H9 (cell line): ENCODE results near the gene CTIF. TPM values are rescaled to one million over a fixed set of nuclear protein-coding genes. Genes with fewer than 3 reads are reported as not detected.

Experiments
- DNase-seq: peaks from one replicate; pipeline ENCODE4 v3.0.0-alpha.2; 2017
- H2AFZ ChIP-seq: one replicate; pipeline ENCODE4 v1.6.1; 2013; ENCODE audit warnings: mild to moderate bottlenecking, low read length, control low read depth, moderate library complexity
- H2AK5ac ChIP-seq: 2 replicates; pipeline ENCODE4 v1.6.1; 2013; ENCODE audit warnings: low read length, control low read depth, mixed read lengths; ENCODE audit not compliant: insufficient read length
- H2BK120ac ChIP-seq: one replicate; pipeline ENCODE4 v1.6.1; 2013; ENCODE audit warnings: low read depth, mild to moderate bottlenecking, low read length, control low read depth, inconsistent platforms; ENCODE audit not compliant: poor library complexity, severe bottlenecking
- H2BK12ac ChIP-seq: 2 replicates; pipeline ENCODE4 v1.6.1; 2013; ENCODE audit warnings: low read length, control low read depth, mixed read lengths, low read depth; ENCODE audit not compliant: insufficient read length
- H2BK15ac ChIP-seq: 2 replicates; pipeline ENCODE4 v1.6.1; 2013; ENCODE audit warnings: low read depth, low read length, control low read depth
- H2BK20ac ChIP-seq: one replicate; pipeline ENCODE4 v1.6.1; 2013; ENCODE audit warnings: low read depth, mild to moderate bottlenecking, low read length, control low read depth, inconsistent platforms; ENCODE audit not compliant: poor library complexity, severe bottlenecking
- H2BK5ac ChIP-seq: 2 replicates; pipeline ENCODE4 v1.6.1; 2013; ENCODE audit warnings: low read length, control low read depth, mixed read lengths; ENCODE audit not compliant: insufficient read length
- H3K14ac ChIP-seq: 2 replicates; pipeline ENCODE4 v1.6.1; 2013; ENCODE audit warnings: low read length, control low read depth; ENCODE audit not compliant: insufficient read depth
- H3K18ac ChIP-seq: 2 replicates; pipeline ENCODE4 v1.6.1; 2013; ENCODE audit warnings: low read depth, mild to moderate bottlenecking, mixed read lengths, low read length, control low read depth; ENCODE audit not compliant: insufficient read length
- H3K23ac ChIP-seq: 2 replicates; pipeline ENCODE4 v1.6.1; 2013; ENCODE audit warnings: low read length, control low read depth, mixed read lengths, low read depth; ENCODE audit not compliant: insufficient read length
- H3K23me2 ChIP-seq: 2 replicates; pipeline ENCODE4 v1.6.1; 2013; ENCODE audit warnings: low read depth, mild to moderate bottlenecking, mixed read lengths, low read length, control low read depth; ENCODE audit not compliant: insufficient read length, poor library complexity, severe bottlenecking
- H3K27ac ChIP-seq: 2 replicates; pipeline ENCODE4 v1.5.1; 2013; ENCODE audit warnings: low read length, control low read depth, mixed read lengths, low read depth; ENCODE audit not compliant: insufficient read length
- H3K27me3 ChIP-seq: 2 replicates; pipeline ENCODE4 v1.6.1; 2013; ENCODE audit warnings: low read length, control low read depth, inconsistent platforms; ENCODE audit not compliant: insufficient read depth
- H3K4ac ChIP-seq: 2 replicates; pipeline ENCODE4 v1.6.1; 2013; ENCODE audit warnings: low read depth, mild to moderate bottlenecking, control low read depth, inconsistent platforms, low read length, moderate library complexity
- H3K4me1 ChIP-seq: 2 replicates; pipeline ENCODE4 v1.6.1; 2013; ENCODE audit warnings: low read length, control low read depth, inconsistent platforms; ENCODE audit not compliant: insufficient read depth
- H3K4me2 ChIP-seq: 2 replicates; pipeline ENCODE4 v1.6.1; 2013; ENCODE audit warnings: low read length, control low read depth, mixed read lengths; ENCODE audit not compliant: insufficient read length, insufficient read depth
- H3K56ac ChIP-seq: 2 replicates; pipeline ENCODE4 v1.6.1; 2013; ENCODE audit warnings: low read depth, mild to moderate bottlenecking, mixed read lengths, low read length, control low read depth; ENCODE audit not compliant: insufficient read length
- H3K79me1 ChIP-seq: 2 replicates; pipeline ENCODE4 v1.6.1; 2013; ENCODE audit warnings: low read depth, mild to moderate bottlenecking, moderate library complexity, low read length, control low read depth, inconsistent platforms; ENCODE audit not compliant: insufficient read depth, poor library complexity, severe bottlenecking
- H3K79me2 ChIP-seq: 2 replicates; pipeline ENCODE4 v1.6.1; 2013; ENCODE audit warnings: low read length, control low read depth, inconsistent platforms; ENCODE audit not compliant: insufficient read depth
- H3K9ac ChIP-seq: 2 replicates; pipeline ENCODE4 v1.6.1; 2013; ENCODE audit warnings: low read length, control low read depth, mixed read lengths; ENCODE audit not compliant: insufficient read length; ENCODE audit errors: extremely low read depth
- H3K9me3 ChIP-seq: one replicate; pipeline ENCODE4 v1.6.1; 2013; ENCODE audit warnings: low read depth, low read length, inconsistent platforms; ENCODE audit not compliant: control insufficient read depth
- H3T11ph ChIP-seq: one replicate; pipeline ENCODE4 v1.6.1; 2013; ENCODE audit warnings: mild to moderate bottlenecking, low read length, control low read depth, inconsistent platforms
- H4K20me1 ChIP-seq: one replicate; pipeline ENCODE4 v1.6.1; 2013; ENCODE audit not compliant: control insufficient read depth, insufficient read length, insufficient read depth
- H4K5ac ChIP-seq: 2 replicates; pipeline ENCODE4 v1.6.1; 2013; ENCODE audit warnings: low read depth, mild to moderate bottlenecking, mixed read lengths, low read length, control low read depth; ENCODE audit not compliant: insufficient read length
- H4K8ac ChIP-seq: replicated peaks from 2 replicates; pipeline ENCODE4 v1.6.1; 2013; ENCODE audit warnings: low read length, control low read depth, mixed read lengths, low read depth; ENCODE audit not compliant: insufficient read length
- H4K91ac ChIP-seq: 2 replicates; pipeline ENCODE4 v1.6.1; 2013; ENCODE audit warnings: low read depth, mild to moderate bottlenecking, moderate library complexity, mixed read lengths, low read length, control low read depth; ENCODE audit not compliant: insufficient read length
- H3K27ac Mint-ChIP-seq, 3 experiments: 2 replicates in 2 of 3; 3 replicates in 1 of 3; pipeline ENCODE4 v1.8.0; 2020 to 2021; ENCODE audit warnings: mixed read lengths in 3 of 3, mild to moderate bottlenecking in 1 of 3, moderate library complexity in 1 of 3
- H3K27me3 Mint-ChIP-seq: 2 replicates; pipeline ENCODE4 v1.8.0; 2021; ENCODE audit warnings: low read depth, mild to moderate bottlenecking, moderate library complexity, mixed read lengths
- H3K36me3 Mint-ChIP-seq, 3 experiments: 2 replicates in 2 of 3; 3 replicates in 1 of 3; pipeline ENCODE4 v1.8.0; 2020 to 2021; ENCODE audit warnings: low read depth in 3 of 3, mixed read lengths in 3 of 3; ENCODE audit not compliant: insufficient read depth in 1 of 3
- H3K4me1 Mint-ChIP-seq, 2 experiments: 2 replicates each; pipeline ENCODE4 v1.8.0; 2020; ENCODE audit warnings: mixed read lengths in 2 of 2
- H3K4me3 Mint-ChIP-seq, 2 experiments: 2 replicates in 1 of 2; 3 replicates in 1 of 2; pipeline ENCODE4 v1.8.0; 2020 to 2021; ENCODE audit warnings: mild to moderate bottlenecking in 2 of 2, mixed read lengths in 2 of 2, moderate library complexity in 1 of 2
- H3K9me3 Mint-ChIP-seq, 2 experiments: 2 replicates in 1 of 2; 3 replicates in 1 of 2; pipeline ENCODE4 v1.8.0; 2020; ENCODE audit warnings: mild to moderate bottlenecking in 2 of 2, mixed read lengths in 2 of 2, moderate library complexity in 1 of 2
- WGBS: extraction: QIAGEN DNeasy Blood & Tissue Kit; methylation state at CpG from one replicate; pipeline ENCODE4 v1.1.7; 2013; ENCODE audit warnings: missing lambda C conversion rate, low lambda C conversion rate, mixed read lengths; ENCODE audit not compliant: insufficient read length; ENCODE audit errors: extremely low coverage; 5-methylcytosine and 5-hydroxymethylcytosine counted together
- total RNA-seq: library from RNA; stranded (reverse); gene quantifications from 2 replicates; pipeline ENCODE4 v1.2.1, GENCODE V29; 2021
- TF ChIP-seq, protein P1 (sequence below): fragments of 200-600 bp; sonication (generic); conservative IDR thresholded peaks from 3 replicates; pipeline ENCODE4 v1.8.0; 2021; ENCODE audit warnings: antibody characterized with exemption, mild to moderate bottlenecking

Gene CTIF
- total RNA-seq, 1 experiment from 2014 or later = 15.8 TPM

DNA sequence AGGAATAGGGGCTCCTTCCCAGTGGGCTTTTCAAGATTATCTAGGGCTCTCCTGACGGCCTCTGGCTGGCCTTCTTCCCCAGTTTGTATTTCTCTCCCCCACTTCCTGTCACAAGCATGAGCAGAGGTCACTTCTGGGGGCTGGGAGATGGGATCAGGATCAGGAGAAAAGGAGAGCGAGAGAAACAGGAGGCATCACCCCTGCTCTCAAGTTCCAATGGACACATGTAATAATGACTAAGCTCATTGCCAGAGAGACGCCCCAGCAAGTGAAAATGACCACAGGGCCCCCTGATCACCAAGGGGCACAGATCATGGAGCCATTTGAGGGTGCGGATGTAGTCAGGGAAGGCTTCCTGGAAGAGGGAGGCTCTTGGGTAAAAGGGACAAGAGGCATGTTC lies 319.8 kb downstream of the CTIF start:
- Histone ChIP-seq H2BK5ac (no peak overlapping the region), H3K27me3 (no peaks in the 10 kb centered on the region), H3K18ac (no peak overlapping the region), H4K20me1 (no peaks in the 10 kb centered on the region), H3K27ac (no peak overlapping the region), H3K4ac (no peak overlapping the region), H3K56ac (no peak overlapping the region), H3K9ac (no peak overlapping the region), H3T11ph (no peak overlapping the region), H2BK12ac (no peak overlapping the region), H3K79me2 (no peaks in the 10 kb centered on the region), H3K4me2 (no peak overlapping the region), H2BK20ac (no peak overlapping the region), H2AK5ac (no peak overlapping the region), H3K9me3 (no peaks in the 10 kb centered on the region), H3K4me1 (no peaks in the 10 kb centered on the region; the same call in 1 of the 2 replicates), H4K8ac (no peak overlapping the region), H3K23me2 (no peaks in the 10 kb centered on the region), H4K5ac (no peak overlapping the region), H3K14ac (no peak overlapping the region), H3K79me1 (no peaks in the 10 kb centered on the region), H2BK15ac (no peak overlapping the region), H3K23ac (no peak overlapping the region), H2BK120ac (no peak overlapping the region), H2AFZ (no peak overlapping the region), H4K91ac (no peak overlapping the region)
- H3K36me3 Mint-ChIP-seq = peaks cover 0 to 6% (median 0%) of the 10 kb centered on the region in 3 experiments; a peak in 4 of 7 replicates
- DNase-seq = no peak
- TF ChIP-seq, protein P1, sequence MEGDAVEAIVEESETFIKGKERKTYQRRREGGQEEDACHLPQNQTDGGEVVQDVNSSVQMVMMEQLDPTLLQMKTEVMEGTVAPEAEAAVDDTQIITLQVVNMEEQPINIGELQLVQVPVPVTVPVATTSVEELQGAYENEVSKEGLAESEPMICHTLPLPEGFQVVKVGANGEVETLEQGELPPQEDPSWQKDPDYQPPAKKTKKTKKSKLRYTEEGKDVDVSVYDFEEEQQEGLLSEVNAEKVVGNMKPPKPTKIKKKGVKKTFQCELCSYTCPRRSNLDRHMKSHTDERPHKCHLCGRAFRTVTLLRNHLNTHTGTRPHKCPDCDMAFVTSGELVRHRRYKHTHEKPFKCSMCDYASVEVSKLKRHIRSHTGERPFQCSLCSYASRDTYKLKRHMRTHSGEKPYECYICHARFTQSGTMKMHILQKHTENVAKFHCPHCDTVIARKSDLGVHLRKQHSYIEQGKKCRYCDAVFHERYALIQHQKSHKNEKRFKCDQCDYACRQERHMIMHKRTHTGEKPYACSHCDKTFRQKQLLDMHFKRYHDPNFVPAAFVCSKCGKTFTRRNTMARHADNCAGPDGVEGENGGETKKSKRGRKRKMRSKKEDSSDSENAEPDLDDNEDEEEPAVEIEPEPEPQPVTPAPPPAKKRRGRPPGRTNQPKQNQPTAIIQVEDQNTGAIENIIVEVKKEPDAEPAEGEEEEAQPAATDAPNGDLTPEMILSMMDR = no peak
- H3K27ac Mint-ChIP-seq = peak overlapping the region in 1 of 3 experiments; percentile 44; a peak in 1 of 7 replicates
- peaks cover 19 to 33% of the 10 kb centered on the region in 2 experiments for H3K4me1 Mint-ChIP-seq
- H3K4me3 Mint-ChIP-seq = 0 out of 5 replicates have a peak overlapping the region, but pooled peaks of 1 of the 2 experiments have one; percentile 19
- peaks cover 6% of the 10 kb centered on the region for H3K27me3 Mint-ChIP-seq
- WGBS = no CpG with 5 or more reads among the region's 4 CpGs
- H3K9me3 Mint-ChIP-seq = no peaks in the 10 kb centered on the region; a peak in 1 of 5 replicates
